Stimulated activated CD4-positive, alpha-beta T cell treated with anti-CD3 and anti-CD28 coated beads, Interleukin-12 subunit alpha, Interleukin-12 subunit beta, amount 100 ng/mL, for 24 hours (primary cell): Measurements from ENCODE around the gene C11orf91.

ENCODE experiments used
- DNase-seq, 2 experiments: peaks; one replicate each; pipeline ENCODE4 v3.0.0-alpha.2; 2020; ENCODE audit warnings: low read depth in 2 of 2

The C11orf91 gene

GRCh38 chr11:33649944-33650343 is 50.7 kb downstream of the C11orf91 start:
- no peak for DNase-seq
